A549 (cell line): Measurements from ENCODE around the gene SEMA5B.

Source experiments
- BHLHE40 ChIP-seq: IDR thresholded peaks from 2 replicates; pipeline ENCODE4 v1.6.1; 2012; ENCODE audit warnings: low read depth, low read length, inconsistent platforms
- CHD4 ChIP-seq: fragments of 200-600 bp; sonication (generic); IDR thresholded peaks from 2 replicates; pipeline ENCODE4 v1.6.1; 2016; ENCODE audit warnings: antibody characterized with exemption, mild to moderate bottlenecking, borderline replicate concordance
- EP300 ChIP-seq, 2 experiments: fragments of >200 bp; sonication (Bioruptor Twin); formaldehyde crosslinking; IDR thresholded peaks; 2 replicates in 1 of 2; 3 replicates in 1 of 2; pipeline ENCODE4 v1.6.1; 2016 to 2017
- ESRRA ChIP-seq: fragments of 150-350 bp; IDR thresholded peaks from 2 replicates; pipeline ENCODE4 v1.6.1; 2014; ENCODE audit warnings: mild to moderate bottlenecking, low read length, borderline replicate concordance
- HDAC2 ChIP-seq: fragments of 200-600 bp; sonication (generic); IDR thresholded peaks from 2 replicates; pipeline ENCODE4 v1.6.1; 2016
- MAFK ChIP-seq: fragments of 450-650 bp; IDR thresholded peaks from 2 replicates; pipeline ENCODE4 v1.6.1; 2014; ENCODE audit not compliant: partially characterized antibody
- POLR2A ChIP-seq: IDR thresholded peaks from 2 replicates; pipeline ENCODE4 v1.6.1; 2012; ENCODE audit warnings: mild to moderate bottlenecking, low read length
- RAD21 ChIP-seq, 2 experiments: fragments of >200 bp in 1 of 2; sonication (Bioruptor Twin) in 1 of 2; formaldehyde crosslinking in 1 of 2; IDR thresholded peaks in 1 of 2; conservative IDR thresholded peaks in 1 of 2; 2 replicates in 1 of 2; 3 replicates in 1 of 2; pipeline ENCODE4 v1.6.1; 2012 to 2018; ENCODE audit warnings: inconsistent platforms in 1 of 2
- RNF2 ChIP-seq: fragments of 200-600 bp; sonication (generic); IDR thresholded peaks from 2 replicates; pipeline ENCODE4 v1.6.1; 2016; ENCODE audit warnings: low read depth, mild to moderate bottlenecking, antibody characterized with exemption, moderate library complexity, borderline replicate concordance
- ZFP36 ChIP-seq: fragments of 450-650 bp; IDR thresholded peaks from 2 replicates; pipeline ENCODE4 v1.6.1; 2014; ENCODE audit warnings: borderline replicate concordance; ENCODE audit not compliant: partially characterized antibody
- ZNF302 ChIP-seq: fragments of 250-450 bp; sonication (Bioruptor Pico); IDR thresholded peaks from 2 replicates; pipeline ENCODE4 v1.9.0; 2021; ENCODE audit warnings: inconsistent platforms, mild to moderate bottlenecking, moderate library complexity
- TF ChIP-seq, protein P1 (sequence below): fragments of >200 bp; sonication (Bioruptor Twin); formaldehyde crosslinking; IDR thresholded peaks from 3 replicates; pipeline ENCODE4 v1.5.1; 2016
- TF ChIP-seq, protein P2 (sequence below): fragments of 450-650 bp; IDR thresholded peaks from 2 replicates; pipeline ENCODE4 v1.6.1; 2014; ENCODE audit warnings: antibody characterized with exemption
- TF ChIP-seq, protein P3 (sequence below): IDR thresholded peaks from 2 replicates; pipeline ENCODE4 v1.6.1; 2012; ENCODE audit warnings: low read depth, borderline replicate concordance

DNA sequence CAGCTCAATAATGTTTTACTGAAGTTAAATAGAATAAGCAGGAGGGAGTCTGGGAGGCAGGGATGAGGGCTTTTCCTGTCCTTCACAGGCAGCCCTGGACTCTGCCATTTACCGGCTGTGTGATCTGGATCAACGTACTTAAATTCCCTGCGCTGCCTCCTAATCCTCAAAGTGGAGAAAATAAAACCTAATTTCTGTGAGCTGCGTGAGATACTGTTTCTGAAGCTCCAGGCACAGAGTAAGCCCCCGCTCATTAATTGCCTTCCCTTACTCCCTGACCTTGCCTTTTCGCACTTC lies 39.0 kb upstream of the SEMA5B start:
- TF ChIP-seq POLR2A (no peak), RAD21 (conservative IDR thresholded peaks at IDR 0.05 in 1 of 2, IDR thresholded peaks at IDR 0.05 in 1 of 2) (no peak), RNF2 (no peak), HDAC2 (no peak), ZFP36 (no peak), BHLHE40 (no peak), MAFK (no peak), ESRRA (no peak), EP300 (IDR thresholded peaks at IDR 0.05) (no peak), CHD4 (no peak), ZNF302 (CRISPR knock-in tag) (no peak)
- TF ChIP-seq, protein P1, sequence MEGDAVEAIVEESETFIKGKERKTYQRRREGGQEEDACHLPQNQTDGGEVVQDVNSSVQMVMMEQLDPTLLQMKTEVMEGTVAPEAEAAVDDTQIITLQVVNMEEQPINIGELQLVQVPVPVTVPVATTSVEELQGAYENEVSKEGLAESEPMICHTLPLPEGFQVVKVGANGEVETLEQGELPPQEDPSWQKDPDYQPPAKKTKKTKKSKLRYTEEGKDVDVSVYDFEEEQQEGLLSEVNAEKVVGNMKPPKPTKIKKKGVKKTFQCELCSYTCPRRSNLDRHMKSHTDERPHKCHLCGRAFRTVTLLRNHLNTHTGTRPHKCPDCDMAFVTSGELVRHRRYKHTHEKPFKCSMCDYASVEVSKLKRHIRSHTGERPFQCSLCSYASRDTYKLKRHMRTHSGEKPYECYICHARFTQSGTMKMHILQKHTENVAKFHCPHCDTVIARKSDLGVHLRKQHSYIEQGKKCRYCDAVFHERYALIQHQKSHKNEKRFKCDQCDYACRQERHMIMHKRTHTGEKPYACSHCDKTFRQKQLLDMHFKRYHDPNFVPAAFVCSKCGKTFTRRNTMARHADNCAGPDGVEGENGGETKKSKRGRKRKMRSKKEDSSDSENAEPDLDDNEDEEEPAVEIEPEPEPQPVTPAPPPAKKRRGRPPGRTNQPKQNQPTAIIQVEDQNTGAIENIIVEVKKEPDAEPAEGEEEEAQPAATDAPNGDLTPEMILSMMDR, result no peak
- TF ChIP-seq, protein P2, sequence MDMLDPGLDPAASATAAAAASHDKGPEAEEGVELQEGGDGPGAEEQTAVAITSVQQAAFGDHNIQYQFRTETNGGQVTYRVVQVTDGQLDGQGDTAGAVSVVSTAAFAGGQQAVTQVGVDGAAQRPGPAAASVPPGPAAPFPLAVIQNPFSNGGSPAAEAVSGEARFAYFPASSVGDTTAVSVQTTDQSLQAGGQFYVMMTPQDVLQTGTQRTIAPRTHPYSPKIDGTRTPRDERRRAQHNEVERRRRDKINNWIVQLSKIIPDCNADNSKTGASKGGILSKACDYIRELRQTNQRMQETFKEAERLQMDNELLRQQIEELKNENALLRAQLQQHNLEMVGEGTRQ, result peak; percentile 74
- TF ChIP-seq, protein P3, sequence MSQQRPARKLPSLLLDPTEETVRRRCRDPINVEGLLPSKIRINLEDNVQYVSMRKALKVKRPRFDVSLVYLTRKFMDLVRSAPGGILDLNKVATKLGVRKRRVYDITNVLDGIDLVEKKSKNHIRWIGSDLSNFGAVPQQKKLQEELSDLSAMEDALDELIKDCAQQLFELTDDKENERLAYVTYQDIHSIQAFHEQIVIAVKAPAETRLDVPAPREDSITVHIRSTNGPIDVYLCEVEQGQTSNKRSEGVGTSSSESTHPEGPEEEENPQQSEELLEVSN, result no peak
